Esophagus (tissue), 2 donors: ENCODE data around the gene AGXT. TPM values are rescaled to one million over a fixed set of nuclear protein-coding genes. Genes with fewer than 3 reads are reported as not detected.

Experiments
- H3K27ac ChIP-seq, 2 donors: one replicate each; pipeline ENCODE4 v1.5.1; 2013; ENCODE audit warnings: low read depth in 2 of 2, mild to moderate bottlenecking in 2 of 2, inconsistent platforms in 1 of 2, low read length in 1 of 2, moderate library complexity in 1 of 2
- H3K27me3 ChIP-seq, 2 donors: one replicate each; pipeline ENCODE4 v1.6.1; 2013; ENCODE audit warnings: low read length in 2 of 2, control low read depth in 1 of 2, mild to moderate bottlenecking in 1 of 2; ENCODE audit not compliant: insufficient read depth in 2 of 2, control insufficient read depth in 1 of 2
- H3K36me3 ChIP-seq, 2 donors: one replicate each; pipeline ENCODE4 v1.6.1; 2013; ENCODE audit warnings: low read length in 1 of 2; ENCODE audit not compliant: control insufficient read depth in 2 of 2, insufficient read depth in 2 of 2
- H3K4me1 ChIP-seq, 2 donors: one replicate each; pipeline ENCODE4 v1.6.1; 2013; ENCODE audit warnings: low read length in 1 of 2; ENCODE audit not compliant: control insufficient read depth in 2 of 2, insufficient read depth in 2 of 2
- H3K4me3 ChIP-seq, 2 donors: one replicate each; pipeline ENCODE4 v1.5.1; 2013; ENCODE audit warnings: low read length in 2 of 2, mild to moderate bottlenecking in 2 of 2, low read depth in 1 of 2, moderate library complexity in 1 of 2
- H3K9me3 ChIP-seq, 2 donors: one replicate each; pipeline ENCODE4 v1.6.1; 2013; ENCODE audit warnings: mild to moderate bottlenecking in 2 of 2, low read depth in 1 of 2, low read length in 1 of 2, moderate library complexity in 1 of 2; ENCODE audit not compliant: control insufficient read depth in 2 of 2, insufficient read depth in 1 of 2
- WGBS, 2 donors: extraction: QIAGEN DNeasy Blood & Tissue Kit; methylation state at CpG; one replicate each; pipeline ENCODE4 v1.1.7; 2013; 5-methylcytosine and 5-hydroxymethylcytosine counted together
- polyA plus RNA-seq, 2 donors: library from polyadenylated mRNA; stranded (reverse); fragments of 200-250 nt; gene quantifications; one replicate each; pipeline ENCODE4 v1.2.3, GENCODE V29; 2013
- donor health status: healthy with polysubstance abuse.
- donor health status: Bipolar disorder and iron deficiency.

AGXT gene
- polyA plus RNA-seq, 2 donors, result not detected

- Histone ChIP-seq H3K9me3 (no peaks in the 10 kb centered on the region), H3K36me3 (peaks cover 0 to 31% of the 10 kb centered on the region in 2 donors), H3K27ac (no peak overlapping the region), H3K4me3 (peak overlapping the region in 1 of 2 donors; percentile 82), H3K4me1 (peaks cover 6 to 34% of the 10 kb centered on the region in 2 donors), H3K27me3 (no peaks in the 10 kb centered on the region)
- WGBS, 2 donors, result 76 to 87% methylated on average over 14 of the region's 14 CpGs
Measured at GRCh38 chr2:240890691-240891090, 22.1 kb downstream of the AGXT start.

- H3K4me1 ChIP-seq, result peaks cover 6 to 38% of the 10 kb centered on the region in 2 donors
- no peaks in the 10 kb centered on the region for H3K9me3 ChIP-seq
- H3K27ac ChIP-seq, result peak overlapping the region; percentile 44 to 81
- no peaks in the 10 kb centered on the region for H3K27me3 ChIP-seq
- peak overlapping the region; percentile 38 to 82 for H3K4me3 ChIP-seq
- 75 to 79% methylated on average over 20 of the region's 20 CpGs for WGBS, 2 donors
- H3K36me3 ChIP-seq, result peaks cover 0 to 32% of the 10 kb centered on the region in 2 donors
Measured at GRCh38 chr2:240891492-240892340, 23.1 kb downstream of the AGXT start.

DNA sequence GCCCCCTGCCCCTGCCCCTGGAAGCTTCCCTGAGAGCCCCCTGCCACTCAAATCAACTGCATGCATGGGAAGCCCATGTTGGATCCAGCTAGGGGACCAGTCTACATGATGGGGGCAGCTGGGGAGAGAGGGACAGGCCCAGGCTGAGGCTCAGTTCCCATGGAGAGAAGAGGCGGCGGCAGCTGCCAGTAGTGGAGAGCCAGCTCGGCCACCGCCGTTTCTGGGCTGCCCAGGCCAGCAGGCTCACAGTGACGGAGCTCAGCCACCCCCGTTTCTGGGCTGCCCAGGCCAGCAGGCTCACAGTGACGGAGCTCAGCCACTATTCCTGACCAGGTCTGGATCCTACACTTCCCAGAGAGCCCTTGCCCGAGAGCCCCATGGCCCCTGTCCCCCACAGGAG lies 23.7 kb downstream of the AGXT start:
- H3K4me3 ChIP-seq, result peak overlapping the region; percentile 76 to 82
- WGBS, 2 donors, result 54 to 78% methylated on average over 9 of the region's 9 CpGs

DNA sequence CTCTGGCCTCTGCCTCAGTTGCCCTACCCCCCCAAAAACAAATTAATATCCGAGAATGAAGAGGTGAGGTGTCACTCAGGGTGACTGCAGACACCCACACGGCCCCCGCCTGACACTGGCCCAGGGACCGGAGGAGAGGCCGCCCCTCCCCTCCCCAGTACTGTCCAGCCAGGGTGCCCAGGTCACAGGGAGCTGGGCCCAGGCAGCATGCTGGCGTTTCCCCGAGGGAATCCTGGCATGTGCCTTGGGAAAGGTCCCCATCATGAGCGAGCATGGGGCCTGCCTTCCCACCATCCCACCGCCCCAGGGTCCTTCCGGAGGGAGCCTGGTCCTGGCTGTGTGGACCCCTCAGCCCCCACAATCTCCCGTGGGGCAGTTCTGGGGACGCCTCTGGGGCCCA lies 24.3 kb downstream of the AGXT start:
- Histone ChIP-seq H3K9me3 (no peaks in the 10 kb centered on the region), H3K36me3 (peaks cover 0 to 27% of the 10 kb centered on the region in 2 donors), H3K27me3 (no peaks in the 10 kb centered on the region), H3K27ac (peak overlapping the region; percentile 40 to 99), H3K4me3 (peak overlapping the region; percentile 76 to 82), H3K4me1 (peaks cover 6 to 48% of the 10 kb centered on the region in 2 donors)
- WGBS, 2 donors, result 74 to 77% methylated on average over 11 to 12 of the region's 12 CpGs

More for the DNA sequence above, 23.7 kb downstream of the AGXT start:
- Histone ChIP-seq H3K9me3 (no peaks in the 10 kb centered on the region), H3K36me3 (peaks cover 0 to 28% of the 10 kb centered on the region in 2 donors), H3K27me3 (no peaks in the 10 kb centered on the region), H3K27ac (peak overlapping the region; percentile 44 to 99), H3K4me1 (peaks cover 6 to 43% of the 10 kb centered on the region in 2 donors)

DNA sequence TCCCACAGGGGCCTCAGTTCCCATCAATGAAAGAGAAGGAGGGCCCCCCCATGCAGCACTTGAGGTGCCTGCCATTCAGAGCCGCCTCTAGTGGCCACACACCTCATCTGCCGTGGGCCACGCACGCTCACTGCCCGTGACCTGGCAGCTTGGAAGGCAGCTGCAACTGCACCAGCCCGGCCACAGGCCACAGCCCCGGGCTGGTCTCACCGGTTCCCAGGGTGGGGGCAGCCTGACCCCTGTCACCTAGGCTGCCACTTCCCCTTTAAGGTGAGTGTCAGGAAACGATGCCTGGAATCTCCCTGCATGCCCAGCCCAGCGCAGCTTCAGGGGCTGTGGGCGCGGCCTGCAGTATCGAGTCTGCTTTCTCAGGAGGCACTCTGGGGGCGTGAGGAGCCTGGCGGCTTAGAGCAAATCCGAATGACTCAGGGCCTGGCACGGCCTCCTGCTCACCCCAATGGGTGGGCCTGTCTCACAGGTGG lies 24.8 kb downstream of the AGXT start:
- WGBS, 2 donors, result 34 to 37% methylated on average over 17 of the region's 17 CpGs
- no peaks in the 10 kb centered on the region for H3K27me3 ChIP-seq
- peak overlapping the region; percentile 72 to 99 for H3K27ac ChIP-seq
- H3K4me1 ChIP-seq, result peaks cover 6 to 52% of the 10 kb centered on the region in 2 donors
- H3K36me3 ChIP-seq, result peaks cover 0 to 24% of the 10 kb centered on the region in 2 donors
- H3K4me3 ChIP-seq, result peak overlapping the region; percentile 76 to 82
- H3K9me3 ChIP-seq, result no peaks in the 10 kb centered on the region

DNA sequence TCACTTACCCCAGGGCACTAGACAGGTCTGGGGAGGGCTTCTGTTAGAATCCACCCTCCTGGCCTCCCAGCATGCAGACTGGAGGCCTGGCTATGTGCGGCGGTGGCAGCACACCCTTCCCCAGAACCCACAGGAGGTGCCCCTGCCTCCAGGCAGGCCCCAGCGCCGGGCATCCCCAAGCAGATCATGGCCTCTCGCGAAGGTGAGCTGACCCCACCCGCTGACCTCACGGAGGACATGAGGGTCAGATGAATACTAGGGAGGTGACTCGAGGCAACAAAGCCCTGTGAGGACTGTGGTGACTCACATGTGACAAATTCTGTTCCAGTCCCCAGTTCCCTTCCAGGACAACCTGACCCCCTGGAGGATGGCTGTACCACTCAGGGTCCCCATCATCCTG lies 25.4 kb downstream of the AGXT start:
- Histone ChIP-seq H3K27ac (peak overlapping the region; percentile 72 to 99), H3K4me3 (peak overlapping the region; percentile 76 to 82)
- 65 to 68% methylated on average over 9 of the region's 9 CpGs for WGBS, 2 donors

DNA sequence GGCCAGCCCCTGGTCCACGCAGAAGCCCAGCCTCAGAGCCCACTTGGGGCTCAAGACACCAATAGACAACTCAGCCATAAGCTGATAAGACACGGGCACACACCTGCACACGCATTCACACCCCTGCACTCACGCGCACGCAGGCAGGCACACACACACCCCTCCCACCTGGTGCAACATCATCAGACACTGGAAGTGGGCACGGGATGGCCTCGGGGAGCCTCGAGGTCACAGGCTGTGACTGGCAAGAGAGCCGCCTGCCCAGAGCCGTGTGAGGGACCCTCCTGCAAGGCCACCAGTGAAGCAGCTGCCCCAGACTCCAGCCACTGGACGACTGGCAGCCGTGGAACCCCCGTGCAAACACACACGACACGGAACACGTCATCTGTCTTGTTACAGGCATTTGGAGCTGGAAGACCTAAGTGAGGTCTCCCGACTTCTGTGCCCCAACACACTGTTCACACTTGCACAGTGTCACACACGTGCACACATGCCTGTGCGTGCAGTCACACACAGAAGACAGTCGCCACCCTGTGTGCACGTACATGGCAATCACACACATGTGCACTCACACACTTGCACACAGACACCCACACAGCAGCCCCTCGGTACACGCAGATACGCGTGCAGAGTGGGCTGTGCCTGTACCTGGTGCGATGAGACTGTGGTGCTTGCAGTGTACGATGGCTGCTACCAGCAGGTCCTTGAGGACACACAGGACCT lies 26.4 kb downstream of the AGXT start:
- peak overlapping the region; percentile 95 to 99 for H3K27ac ChIP-seq
- H3K4me1 ChIP-seq, result peaks cover 14 to 54% of the 10 kb centered on the region in 2 donors
- H3K27me3 ChIP-seq, result no peaks in the 10 kb centered on the region
- H3K4me3 ChIP-seq, result peak overlapping the region; percentile 76 to 82
- H3K9me3 ChIP-seq, result no peaks in the 10 kb centered on the region
- H3K36me3 ChIP-seq, result peaks cover 0 to 18% of the 10 kb centered on the region in 2 donors
- 72 to 81% methylated on average over 28 of the region's 28 CpGs for WGBS, 2 donors

More for the DNA sequence above, 25.4 kb downstream of the AGXT start:
- H3K27me3 ChIP-seq, result no peaks in the 10 kb centered on the region
- H3K9me3 ChIP-seq, result no peaks in the 10 kb centered on the region
- H3K4me1 ChIP-seq, result peaks cover 9 to 56% of the 10 kb centered on the region in 2 donors
- H3K36me3 ChIP-seq, result peaks cover 0 to 23% of the 10 kb centered on the region in 2 donors

DNA sequence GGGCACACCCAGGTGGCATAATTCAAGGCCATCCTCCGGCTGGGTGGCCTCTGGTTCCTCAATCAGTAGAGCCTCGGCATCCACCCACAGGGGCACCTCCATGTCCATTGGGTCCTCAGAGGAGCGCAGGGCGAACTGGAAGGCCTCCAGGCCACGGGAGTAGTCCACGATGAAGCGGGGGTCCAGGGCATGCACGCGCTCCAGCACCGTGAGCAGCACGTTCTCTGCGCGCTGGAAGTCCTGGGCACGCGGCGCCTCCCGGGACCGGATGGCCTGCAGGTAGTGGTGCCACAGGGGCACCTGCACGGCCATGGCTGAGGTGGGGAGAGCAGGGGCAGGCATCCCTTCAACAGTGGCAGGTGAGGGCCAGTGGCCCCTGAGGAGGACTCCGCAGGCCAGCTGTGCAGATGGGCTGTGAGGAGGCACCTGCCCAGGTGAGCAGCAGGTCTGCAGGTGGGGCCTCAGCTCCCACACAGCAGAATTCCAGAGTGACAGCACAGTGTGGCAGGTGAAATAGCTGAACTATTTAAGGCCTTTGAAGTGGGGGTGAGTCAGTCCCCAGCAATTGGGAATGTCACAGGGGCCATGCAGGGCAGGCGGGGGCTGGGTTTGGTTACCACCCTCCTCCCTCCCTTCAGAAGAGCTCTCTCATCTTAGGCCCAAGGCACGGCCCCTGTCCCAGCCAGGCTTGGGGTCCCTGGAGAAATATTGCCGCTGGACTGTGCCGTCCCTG lies 27.2 kb downstream of the AGXT start, which contains the start of gene MAB21L4:
Gene MAB21L4 (minus strand): TSS at position 501 of the 733 bp plus-strand sequence. CDS start 159 bp downstream, at position 342.
- H3K27ac ChIP-seq, result peak within 1 kb of the TSS; percentile 95 to 99
- H3K9me3 ChIP-seq, result no peaks in the 10 kb centered on the region
- peak within 1 kb of the TSS; percentile 76 to 82 for H3K4me3 ChIP-seq
- peaks cover 0 to 14% of the 10 kb centered on the region in 2 donors for H3K36me3 ChIP-seq
- 67 to 74% methylated on average over 24 of the region's 24 CpGs for WGBS, 2 donors
- H3K4me1 ChIP-seq, result peaks cover 9 to 48% of the 10 kb centered on the region in 2 donors
- H3K27me3 ChIP-seq, result no peaks in the 10 kb centered on the region

DNA sequence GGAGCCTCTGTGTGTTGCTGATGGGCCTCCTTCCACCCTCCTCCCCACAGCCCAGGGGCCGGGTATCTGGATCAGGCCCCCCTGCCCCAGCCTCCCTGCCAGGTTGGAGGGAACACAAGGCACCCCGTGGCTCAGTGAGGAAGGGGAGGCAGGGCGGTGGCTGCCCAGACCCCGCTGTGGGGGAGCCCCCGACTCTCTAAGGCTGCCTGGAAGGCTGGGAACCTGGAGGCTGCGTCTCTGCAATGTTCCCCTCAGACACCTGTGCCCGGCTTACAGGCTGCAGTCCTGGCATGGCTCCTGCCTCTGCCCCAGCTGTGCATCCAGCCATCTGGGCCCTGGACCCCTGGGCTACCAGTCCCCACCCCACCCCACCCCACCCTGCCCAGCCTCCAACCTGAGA lies 27.8 kb downstream of the AGXT start:
- peak overlapping the region; percentile 95 to 99 for H3K27ac ChIP-seq

More for the DNA sequence above, 27.8 kb downstream of the AGXT start:
- H3K4me1 ChIP-seq, result peaks cover 8 to 43% of the 10 kb centered on the region in 2 donors
- no peaks in the 10 kb centered on the region for H3K9me3 ChIP-seq
- no peaks in the 10 kb centered on the region for H3K27me3 ChIP-seq
- WGBS, 2 donors, result 40 to 50% methylated on average over 6 to 7 of the region's 7 CpGs
- H3K4me3 ChIP-seq, result peak overlapping the region; percentile 76 to 82
- peaks cover 0 to 14% of the 10 kb centered on the region in 2 donors for H3K36me3 ChIP-seq
